Kidney epithelial cell (primary cell): ENCODE data around the gene CEBPG. TPM values are rescaled to one million over a fixed set of nuclear protein-coding genes. Genes with fewer than 3 reads are reported as not detected.

ENCODE experiments used
- DNase-seq: peaks from one replicate; pipeline ENCODE4 v3.0.0-alpha.2; 2010; ENCODE audit warnings: low read depth
- H3K27me3 ChIP-seq: 2 replicates; pipeline ENCODE4 v1.6.0; 2011; ENCODE audit warnings: low read length; ENCODE audit not compliant: control insufficient read depth, insufficient read depth
- H3K36me3 ChIP-seq: 2 replicates; pipeline ENCODE4 v1.5.1; 2011; ENCODE audit warnings: low read length; ENCODE audit not compliant: control insufficient read depth, insufficient read depth
- H3K4me3 ChIP-seq: 2 replicates; pipeline ENCODE4 v1.5.1; 2011; ENCODE audit warnings: low read depth, mild to moderate bottlenecking, control low read depth, low read length
- total RNA-seq: library from RNA; depleted of rRNA; stranded (reverse); fragments of >200 nt; gene quantifications from 2 replicates; pipeline ENCODE4 v1.2.3, GENCODE V29; 2015
- TF ChIP-seq, protein P1 (sequence below): IDR thresholded peaks from 2 replicates; pipeline ENCODE4 v1.5.1; 2011; ENCODE audit warnings: mild to moderate bottlenecking, moderate library complexity, low read length, control low read depth, inconsistent platforms; ENCODE audit not compliant: insufficient read depth, poor library complexity, severe bottlenecking

CEBPG gene
- total RNA-seq, 1 donor from 2014 or later, result 55.7 TPM

DNA sequence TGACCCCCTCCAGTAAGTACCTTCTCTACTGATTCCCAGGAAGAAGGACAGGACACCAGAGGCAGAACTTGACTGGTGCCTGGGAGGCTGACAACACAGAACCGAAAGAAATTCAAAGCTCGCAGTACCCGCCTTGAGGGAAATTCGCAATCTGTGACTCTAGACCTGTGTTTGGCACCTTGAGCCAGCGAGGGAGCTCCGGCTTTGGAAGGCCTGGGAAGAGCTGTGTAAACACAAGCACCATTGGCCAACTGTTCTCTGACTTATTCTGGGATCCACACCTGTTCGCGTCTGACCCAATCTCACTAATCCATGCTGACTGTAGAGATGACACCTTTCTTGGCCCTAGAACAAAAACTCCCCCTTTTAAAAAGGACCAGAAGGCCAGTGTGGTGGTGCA is 50.7 kb downstream of the CEBPG start:
- Histone ChIP-seq H3K27me3 (peaks cover 6% of the 10 kb centered on the region), H3K4me3 (no peak overlapping the region), H3K36me3 (no peaks in the 10 kb centered on the region)
- DNase-seq, result no peak
- TF ChIP-seq, protein P1, sequence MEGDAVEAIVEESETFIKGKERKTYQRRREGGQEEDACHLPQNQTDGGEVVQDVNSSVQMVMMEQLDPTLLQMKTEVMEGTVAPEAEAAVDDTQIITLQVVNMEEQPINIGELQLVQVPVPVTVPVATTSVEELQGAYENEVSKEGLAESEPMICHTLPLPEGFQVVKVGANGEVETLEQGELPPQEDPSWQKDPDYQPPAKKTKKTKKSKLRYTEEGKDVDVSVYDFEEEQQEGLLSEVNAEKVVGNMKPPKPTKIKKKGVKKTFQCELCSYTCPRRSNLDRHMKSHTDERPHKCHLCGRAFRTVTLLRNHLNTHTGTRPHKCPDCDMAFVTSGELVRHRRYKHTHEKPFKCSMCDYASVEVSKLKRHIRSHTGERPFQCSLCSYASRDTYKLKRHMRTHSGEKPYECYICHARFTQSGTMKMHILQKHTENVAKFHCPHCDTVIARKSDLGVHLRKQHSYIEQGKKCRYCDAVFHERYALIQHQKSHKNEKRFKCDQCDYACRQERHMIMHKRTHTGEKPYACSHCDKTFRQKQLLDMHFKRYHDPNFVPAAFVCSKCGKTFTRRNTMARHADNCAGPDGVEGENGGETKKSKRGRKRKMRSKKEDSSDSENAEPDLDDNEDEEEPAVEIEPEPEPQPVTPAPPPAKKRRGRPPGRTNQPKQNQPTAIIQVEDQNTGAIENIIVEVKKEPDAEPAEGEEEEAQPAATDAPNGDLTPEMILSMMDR, result no peak

DNA sequence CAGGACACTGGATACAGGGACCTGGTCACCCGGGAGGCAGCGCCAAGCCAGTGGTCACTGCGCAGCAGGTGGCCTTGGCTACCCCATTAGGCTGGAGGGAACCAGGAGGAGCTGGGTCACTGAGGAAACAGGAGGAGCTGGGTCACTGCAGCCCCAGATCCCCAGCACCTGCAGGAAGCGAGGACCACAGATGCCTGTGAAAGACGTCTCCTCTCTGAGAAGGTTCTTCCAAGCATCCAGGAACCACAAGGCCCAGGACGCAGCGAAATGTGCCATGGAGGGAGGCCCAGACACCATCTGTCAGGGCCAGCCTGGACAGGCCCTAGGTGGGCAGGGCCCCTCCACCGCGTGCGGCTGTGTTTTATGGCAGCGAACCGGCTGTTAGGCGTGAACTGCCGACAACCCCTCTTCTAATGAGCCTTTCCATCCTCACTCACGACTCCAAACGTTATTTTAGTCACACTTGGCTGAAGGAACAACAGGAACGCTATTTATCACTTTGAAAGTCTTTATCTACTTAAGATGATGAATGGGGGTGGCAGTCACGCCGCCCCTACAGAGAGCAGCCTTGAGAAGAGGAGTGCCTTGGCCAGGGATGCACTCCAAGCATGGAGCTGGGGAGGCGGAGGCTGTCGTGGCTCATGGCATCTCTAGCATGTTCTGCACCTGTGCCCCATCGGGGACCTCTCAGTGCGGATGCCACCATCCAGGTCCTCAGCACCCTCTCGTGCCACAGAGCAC is 53.3 kb downstream of the CEBPG start:
- no peaks in the 10 kb centered on the region for H3K36me3 ChIP-seq
- no peak for DNase-seq
- TF ChIP-seq, protein P1, result no peak
- H3K27me3 ChIP-seq, result peaks cover 8% of the 10 kb centered on the region
- H3K4me3 ChIP-seq, result no peak overlapping the region

DNA sequence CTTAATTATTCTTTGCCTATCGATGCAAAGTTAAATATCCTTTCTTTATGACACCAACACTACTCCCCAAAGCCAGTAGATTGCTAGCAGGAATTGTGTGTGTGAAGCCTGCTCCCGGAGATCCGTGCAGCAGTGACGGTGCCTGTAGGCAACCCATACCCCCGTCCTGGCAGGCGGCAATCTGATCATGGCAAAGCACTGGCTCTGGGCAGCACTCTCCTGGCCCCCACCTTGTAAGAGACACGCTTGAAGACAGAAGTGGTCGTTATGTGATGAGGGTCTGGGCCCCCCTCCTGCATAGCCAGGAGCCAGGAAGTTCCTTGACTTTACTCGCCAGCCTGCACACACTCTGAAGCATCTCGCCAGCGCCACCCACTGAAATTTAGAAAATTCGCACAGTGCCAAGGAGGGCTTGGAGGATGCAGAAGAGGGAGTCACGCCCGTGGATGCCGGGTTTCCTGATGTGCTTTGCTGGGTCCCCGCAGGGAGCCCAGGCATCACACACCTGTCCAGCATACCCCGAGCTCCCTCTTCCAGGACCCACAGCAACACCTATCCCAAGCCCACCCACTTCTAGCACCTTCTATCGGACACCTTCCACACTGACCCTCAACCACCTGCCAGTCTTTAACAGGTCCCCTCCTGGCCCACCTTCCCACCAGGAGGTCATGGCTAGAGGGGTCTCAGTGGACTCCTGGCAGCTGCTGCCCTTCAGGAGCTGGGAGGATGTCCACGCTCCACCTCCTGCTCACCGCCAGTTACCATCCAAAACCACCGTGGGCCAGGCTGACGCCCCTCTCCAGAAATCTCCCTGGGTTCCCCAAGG is 54.5 kb downstream of the CEBPG start:
- no peak overlapping the region for H3K4me3 ChIP-seq
- H3K27me3 ChIP-seq, result peaks cover 17% of the 10 kb centered on the region
- TF ChIP-seq, protein P1, result no peak
- DNase-seq, result no peak
- H3K36me3 ChIP-seq, result no peaks in the 10 kb centered on the region

DNA sequence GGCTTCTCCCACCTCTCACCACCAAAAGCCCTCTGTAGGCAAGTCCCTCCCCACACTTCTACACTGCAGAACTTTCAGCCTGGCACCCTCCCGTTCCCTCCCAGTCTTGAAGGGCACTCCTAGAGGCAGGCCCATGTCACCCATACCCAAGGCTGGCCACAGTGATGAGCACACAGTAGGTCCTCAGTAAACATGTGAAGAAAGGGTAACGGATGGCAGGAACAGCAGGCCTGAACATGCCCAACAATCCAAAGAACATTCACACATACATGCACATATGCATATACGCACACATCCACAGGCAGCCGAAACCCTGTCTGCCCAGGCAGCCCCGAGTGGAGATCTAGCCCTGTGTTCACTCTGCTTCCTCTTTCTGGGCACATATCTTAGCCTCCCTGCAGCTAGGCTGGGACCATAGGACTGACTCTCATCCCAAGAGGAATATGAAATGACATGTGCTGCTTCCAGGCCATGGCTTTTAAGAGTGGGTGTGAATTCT is 55.2 kb downstream of the CEBPG start:
- H3K27me3 ChIP-seq, result peaks cover 17% of the 10 kb centered on the region
- no peak for DNase-seq

DNA sequence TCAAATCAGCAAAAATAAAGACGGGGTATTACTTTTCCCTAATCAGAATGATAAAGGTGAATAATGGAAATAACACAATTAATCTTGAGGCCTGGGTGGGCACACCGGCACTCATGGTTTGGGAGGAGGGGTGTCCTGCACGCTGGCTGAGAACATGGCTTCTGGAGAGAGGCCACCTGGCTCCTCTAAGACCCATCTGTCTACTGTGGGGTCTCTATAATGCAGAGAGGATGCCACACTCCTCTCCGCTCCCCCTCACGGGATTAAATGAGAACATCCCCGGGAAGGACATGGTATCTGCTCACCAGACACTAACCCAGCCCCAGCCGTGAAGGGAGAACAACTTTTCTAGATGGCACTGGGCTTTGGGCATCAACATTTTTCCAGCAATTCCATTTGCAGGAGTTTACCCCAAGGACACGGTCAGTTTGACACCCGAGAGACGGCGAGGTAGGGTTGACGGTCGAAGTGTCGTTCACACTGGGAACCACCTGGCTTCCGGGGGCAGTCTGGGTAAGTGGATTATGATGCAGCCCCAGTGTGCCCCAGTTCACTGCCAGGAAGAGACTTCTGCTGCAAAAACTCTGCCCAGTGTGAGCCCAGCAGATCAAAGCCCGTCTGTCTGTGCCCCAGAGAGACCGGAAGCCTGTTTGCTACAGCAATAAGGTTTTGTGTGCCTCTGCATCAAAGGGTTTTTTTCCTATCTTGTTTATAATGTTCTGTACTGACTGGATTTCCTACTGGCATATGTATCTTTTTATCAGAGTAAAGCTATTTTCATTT is 56.6 kb downstream of the CEBPG start:
- Histone ChIP-seq H3K27me3 (peaks cover 17% of the 10 kb centered on the region), H3K36me3 (no peaks in the 10 kb centered on the region), H3K4me3 (no peak overlapping the region)
- DNase-seq, result no peak
- TF ChIP-seq, protein P1, result no peak

More for the DNA sequence above, 55.2 kb downstream of the CEBPG start:
- no peaks in the 10 kb centered on the region for H3K36me3 ChIP-seq
- H3K4me3 ChIP-seq, result no peak overlapping the region
- TF ChIP-seq, protein P1, result no peak
